BJ (cell line): Measurements from ENCODE around the gene PATJ. TPM values are rescaled to one million over a fixed set of nuclear protein-coding genes. Genes with fewer than 3 reads are reported as not detected.

Experiments used
- CTCF ChIA-PET: fragments of 350-600 bp; formaldehyde crosslinking; extraction: SDS; loops from one replicate; lab custom pipeline; 2021; ENCODE audit warnings: antibody characterized with exemption, inconsistent platforms; lab: Yijun Ruan, JAX
- POLR2A ChIA-PET: fragments of 300-600 bp; sonication (Branson Sonifier 250); formaldehyde crosslinking; extraction: SDS; loops from one replicate; lab custom pipeline; 2021; ENCODE audit warnings: antibody characterized with exemption; lab: Charles Lee
- DNase-seq: peaks from one replicate; pipeline ENCODE4 v3.0.0-alpha.2; 2011; ENCODE audit warnings: low read depth
- H3K27me3 ChIP-seq: 2 replicates; pipeline ENCODE4 v1.6.0; 2011; ENCODE audit warnings: low read length; ENCODE audit not compliant: control insufficient read depth, insufficient read depth
- H3K36me3 ChIP-seq: 2 replicates; pipeline ENCODE4 v1.5.1; 2011; ENCODE audit warnings: low read length; ENCODE audit not compliant: control insufficient read depth, insufficient read depth
- H3K4me3 ChIP-seq: 2 replicates; pipeline ENCODE4 v1.5.1; 2011; ENCODE audit warnings: low read depth, mild to moderate bottlenecking, control low read depth, low read length
- polyA minus RNA-seq: library from RNA; depleted of rRNA, polyadenylated mRNA; stranded (reverse); fragments of >200 nt; gene quantifications from 2 replicates; pipeline ENCODE4 v1.2.3, GENCODE V29; 2011; rRNA and poly(A)+ RNA removed
- polyA plus RNA-seq: library from polyadenylated mRNA; depleted of rRNA; stranded (reverse); fragments of >200 nt; gene quantifications from 2 replicates; pipeline ENCODE4 v1.2.3, GENCODE V29; 2011; rRNA removed
- TF ChIP-seq, protein P1 (sequence below): IDR thresholded peaks from 2 replicates; pipeline ENCODE4 v1.5.1; 2011; ENCODE audit warnings: low read depth, mild to moderate bottlenecking, control low read depth, inconsistent platforms, low read length, moderate library complexity; ENCODE audit not compliant: insufficient read depth

The PATJ gene, protein sequence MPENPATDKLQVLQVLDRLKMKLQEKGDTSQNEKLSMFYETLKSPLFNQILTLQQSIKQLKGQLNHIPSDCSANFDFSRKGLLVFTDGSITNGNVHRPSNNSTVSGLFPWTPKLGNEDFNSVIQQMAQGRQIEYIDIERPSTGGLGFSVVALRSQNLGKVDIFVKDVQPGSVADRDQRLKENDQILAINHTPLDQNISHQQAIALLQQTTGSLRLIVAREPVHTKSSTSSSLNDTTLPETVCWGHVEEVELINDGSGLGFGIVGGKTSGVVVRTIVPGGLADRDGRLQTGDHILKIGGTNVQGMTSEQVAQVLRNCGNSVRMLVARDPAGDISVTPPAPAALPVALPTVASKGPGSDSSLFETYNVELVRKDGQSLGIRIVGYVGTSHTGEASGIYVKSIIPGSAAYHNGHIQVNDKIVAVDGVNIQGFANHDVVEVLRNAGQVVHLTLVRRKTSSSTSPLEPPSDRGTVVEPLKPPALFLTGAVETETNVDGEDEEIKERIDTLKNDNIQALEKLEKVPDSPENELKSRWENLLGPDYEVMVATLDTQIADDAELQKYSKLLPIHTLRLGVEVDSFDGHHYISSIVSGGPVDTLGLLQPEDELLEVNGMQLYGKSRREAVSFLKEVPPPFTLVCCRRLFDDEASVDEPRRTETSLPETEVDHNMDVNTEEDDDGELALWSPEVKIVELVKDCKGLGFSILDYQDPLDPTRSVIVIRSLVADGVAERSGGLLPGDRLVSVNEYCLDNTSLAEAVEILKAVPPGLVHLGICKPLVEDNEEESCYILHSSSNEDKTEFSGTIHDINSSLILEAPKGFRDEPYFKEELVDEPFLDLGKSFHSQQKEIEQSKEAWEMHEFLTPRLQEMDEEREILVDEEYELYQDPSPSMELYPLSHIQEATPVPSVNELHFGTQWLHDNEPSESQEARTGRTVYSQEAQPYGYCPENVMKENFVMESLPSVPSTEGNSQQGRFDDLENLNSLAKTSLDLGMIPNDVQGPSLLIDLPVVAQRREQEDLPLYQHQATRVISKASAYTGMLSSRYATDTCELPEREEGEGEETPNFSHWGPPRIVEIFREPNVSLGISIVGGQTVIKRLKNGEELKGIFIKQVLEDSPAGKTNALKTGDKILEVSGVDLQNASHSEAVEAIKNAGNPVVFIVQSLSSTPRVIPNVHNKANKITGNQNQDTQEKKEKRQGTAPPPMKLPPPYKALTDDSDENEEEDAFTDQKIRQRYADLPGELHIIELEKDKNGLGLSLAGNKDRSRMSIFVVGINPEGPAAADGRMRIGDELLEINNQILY (N-terminal part only)
- polyA plus RNA-seq = 3.0 and 5.2 TPM in 2 replicates
- 10.2 and 14.6 TPM in 2 replicates for polyA minus RNA-seq

DNA sequence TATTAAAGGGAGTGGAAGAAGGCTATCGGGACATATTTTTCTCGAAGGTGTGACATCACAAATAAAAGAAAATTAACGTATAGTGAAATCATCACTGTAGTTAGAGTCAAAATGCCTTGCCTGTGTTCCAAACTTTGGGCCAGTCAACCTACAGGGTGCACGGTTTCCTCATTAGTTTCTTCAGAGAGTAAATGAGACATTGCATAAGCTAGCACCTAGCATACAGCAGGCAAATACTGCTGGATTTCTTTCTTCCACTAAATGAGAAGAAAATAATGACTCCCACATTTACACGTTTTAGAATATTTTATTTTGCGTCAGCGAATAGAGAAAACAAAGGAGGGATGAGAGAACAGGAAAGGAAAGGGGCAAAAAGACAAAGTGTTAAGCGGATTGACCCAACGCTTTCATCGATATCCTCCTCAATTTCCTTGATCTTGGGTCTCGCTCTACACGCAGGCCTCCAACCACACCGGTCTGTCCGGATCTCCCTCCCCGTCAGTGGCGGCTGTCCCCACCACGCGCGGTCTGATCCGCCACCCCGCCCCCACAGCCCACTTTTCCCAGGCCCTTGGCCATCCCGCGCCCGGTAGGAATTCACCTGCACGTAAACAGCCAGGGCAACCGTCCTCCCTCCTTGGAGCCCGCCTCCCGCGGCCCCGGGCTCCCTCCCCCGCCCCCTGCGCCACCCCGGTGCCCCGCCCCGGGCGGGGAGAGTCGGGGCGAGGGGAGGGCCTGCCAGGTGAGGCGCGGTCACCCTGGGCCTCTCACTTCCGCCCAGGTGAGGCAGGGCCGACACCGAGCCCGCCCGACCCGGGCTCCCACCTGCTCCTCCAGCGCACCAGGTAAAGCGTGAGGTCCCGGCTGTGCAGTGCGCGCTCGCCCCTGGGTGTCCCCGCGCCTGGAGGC is at the start of gene PATJ:
PATJ (plus strand) TSS at position 770 of the 909 bp plus-strand sequence. CDS start 20,413 bp downstream, outside the sequence.
- no peaks in the 10 kb centered on the region for H3K36me3 ChIP-seq
- ChIA-PET POLR2A (interaction anchor here (0.6 kb wide), 1 partner anchor 457 kb away, joined by 4 read pairs; no protein-coding TSS in a partner anchor), CTCF (no interaction called here)
- DNase-seq = no peak
- TF ChIP-seq, protein P1, sequence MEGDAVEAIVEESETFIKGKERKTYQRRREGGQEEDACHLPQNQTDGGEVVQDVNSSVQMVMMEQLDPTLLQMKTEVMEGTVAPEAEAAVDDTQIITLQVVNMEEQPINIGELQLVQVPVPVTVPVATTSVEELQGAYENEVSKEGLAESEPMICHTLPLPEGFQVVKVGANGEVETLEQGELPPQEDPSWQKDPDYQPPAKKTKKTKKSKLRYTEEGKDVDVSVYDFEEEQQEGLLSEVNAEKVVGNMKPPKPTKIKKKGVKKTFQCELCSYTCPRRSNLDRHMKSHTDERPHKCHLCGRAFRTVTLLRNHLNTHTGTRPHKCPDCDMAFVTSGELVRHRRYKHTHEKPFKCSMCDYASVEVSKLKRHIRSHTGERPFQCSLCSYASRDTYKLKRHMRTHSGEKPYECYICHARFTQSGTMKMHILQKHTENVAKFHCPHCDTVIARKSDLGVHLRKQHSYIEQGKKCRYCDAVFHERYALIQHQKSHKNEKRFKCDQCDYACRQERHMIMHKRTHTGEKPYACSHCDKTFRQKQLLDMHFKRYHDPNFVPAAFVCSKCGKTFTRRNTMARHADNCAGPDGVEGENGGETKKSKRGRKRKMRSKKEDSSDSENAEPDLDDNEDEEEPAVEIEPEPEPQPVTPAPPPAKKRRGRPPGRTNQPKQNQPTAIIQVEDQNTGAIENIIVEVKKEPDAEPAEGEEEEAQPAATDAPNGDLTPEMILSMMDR = no peak
- peak within 1 kb of the TSS; percentile 78 for H3K4me3 ChIP-seq
- H3K27me3 ChIP-seq = no peaks in the 10 kb centered on the region

DNA sequence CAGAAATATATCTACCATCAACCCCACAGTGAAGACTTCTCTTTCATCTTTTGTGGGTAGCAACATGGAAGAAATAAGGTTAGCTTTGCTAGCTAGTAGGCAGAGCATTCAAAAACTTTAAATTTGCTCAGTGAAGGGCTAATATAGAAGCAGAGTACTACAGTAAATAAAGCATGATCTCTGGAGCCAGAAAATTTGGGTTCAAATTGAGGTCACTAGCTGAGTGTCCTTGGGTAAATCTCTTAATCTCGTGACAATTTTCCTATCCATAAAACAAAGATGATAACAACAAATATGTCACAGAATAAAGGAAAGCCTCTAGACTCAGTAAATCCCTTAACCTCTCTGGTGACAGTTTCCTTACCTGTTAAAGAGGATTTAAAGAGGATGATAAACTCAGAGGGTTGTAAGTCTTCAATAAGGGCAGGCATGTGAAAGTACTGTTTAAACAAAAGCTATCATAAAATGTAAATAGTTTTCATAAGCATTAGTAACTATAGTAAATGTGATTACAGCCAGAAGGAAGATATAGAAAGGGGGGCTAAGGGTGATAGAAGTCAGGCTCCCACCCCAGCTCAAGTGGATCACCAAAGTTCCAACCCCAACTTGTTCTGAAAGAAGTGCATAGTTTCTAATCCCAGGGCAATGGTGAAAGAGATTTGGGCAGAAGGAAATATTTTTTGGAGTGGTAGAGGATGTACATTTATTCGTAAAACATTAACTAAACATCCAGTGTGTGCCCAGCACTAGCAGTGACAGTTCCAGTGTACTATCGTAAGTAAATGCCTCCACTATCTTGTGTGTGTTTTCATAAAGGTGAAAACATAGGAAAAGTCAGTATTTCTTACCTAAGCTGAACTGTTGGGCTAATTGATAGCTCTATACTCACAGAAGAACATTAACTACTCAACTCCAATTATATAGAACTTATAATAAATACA is 42.1 kb upstream of the PATJ start:
- H3K27me3 ChIP-seq = no peaks in the 10 kb centered on the region
- no peak for DNase-seq
- no peak overlapping the region for H3K4me3 ChIP-seq
- CTCF ChIA-PET = no interaction called here
- peaks cover 2% of the 10 kb centered on the region for H3K36me3 ChIP-seq
- POLR2A ChIA-PET = no interaction called here
- TF ChIP-seq, protein P1 = no peak

DNA sequence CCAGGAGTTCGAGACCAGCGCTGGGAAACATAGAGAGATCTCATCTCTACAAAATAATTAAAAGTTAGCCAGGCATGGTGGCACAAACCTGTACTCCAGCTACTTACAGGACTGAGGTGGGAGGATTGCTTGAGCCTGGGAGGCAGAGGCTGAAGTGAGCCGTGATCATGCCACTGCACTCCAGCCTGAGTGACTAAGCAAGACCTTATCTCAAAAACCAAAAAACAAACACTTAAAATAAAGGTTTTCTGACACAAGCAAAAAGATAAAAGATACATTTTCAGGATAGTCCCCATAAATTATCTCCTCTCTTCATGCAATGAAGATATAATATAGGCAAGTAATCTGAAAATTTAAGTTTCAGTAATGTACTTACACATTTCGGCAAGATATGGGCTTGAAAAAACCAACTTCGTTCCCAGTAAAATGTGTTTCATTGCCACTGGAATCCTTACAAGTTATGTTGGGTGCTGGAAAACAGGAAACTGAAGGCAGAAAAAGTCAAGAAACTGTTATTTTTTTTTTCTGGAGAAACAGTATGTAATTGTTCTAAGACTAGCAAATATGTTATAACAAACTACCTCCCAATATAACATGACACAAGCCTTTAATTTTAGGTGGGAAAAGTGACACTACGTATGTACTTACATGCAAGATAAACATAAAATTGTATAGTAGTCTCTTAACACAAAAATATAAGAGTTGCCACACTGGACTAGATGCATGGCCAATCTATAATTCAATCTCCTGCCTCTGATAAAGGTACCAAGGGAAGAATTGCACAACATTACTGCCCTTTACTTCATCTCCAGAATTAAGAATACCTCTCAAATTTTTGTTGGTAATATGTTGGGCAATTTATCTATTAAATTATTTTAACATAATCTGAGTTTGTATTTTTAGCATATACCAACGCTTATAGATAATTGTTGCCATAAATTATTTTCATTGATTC is 33.0 kb upstream of the PATJ start:
- peaks cover 7% of the 10 kb centered on the region for H3K36me3 ChIP-seq
- H3K27me3 ChIP-seq = no peaks in the 10 kb centered on the region
- H3K4me3 ChIP-seq = no peak overlapping the region
- ChIA-PET CTCF (no interaction called here), POLR2A (no interaction called here)
- no peak for DNase-seq
- TF ChIP-seq, protein P1 = no peak
